ENCODE data around the gene BCL6.

GRCh38 chr3:187686621-187687273 lies 58.5 kb downstream of the BCL6 start:
- TF ChIP-seq, protein P1, sequence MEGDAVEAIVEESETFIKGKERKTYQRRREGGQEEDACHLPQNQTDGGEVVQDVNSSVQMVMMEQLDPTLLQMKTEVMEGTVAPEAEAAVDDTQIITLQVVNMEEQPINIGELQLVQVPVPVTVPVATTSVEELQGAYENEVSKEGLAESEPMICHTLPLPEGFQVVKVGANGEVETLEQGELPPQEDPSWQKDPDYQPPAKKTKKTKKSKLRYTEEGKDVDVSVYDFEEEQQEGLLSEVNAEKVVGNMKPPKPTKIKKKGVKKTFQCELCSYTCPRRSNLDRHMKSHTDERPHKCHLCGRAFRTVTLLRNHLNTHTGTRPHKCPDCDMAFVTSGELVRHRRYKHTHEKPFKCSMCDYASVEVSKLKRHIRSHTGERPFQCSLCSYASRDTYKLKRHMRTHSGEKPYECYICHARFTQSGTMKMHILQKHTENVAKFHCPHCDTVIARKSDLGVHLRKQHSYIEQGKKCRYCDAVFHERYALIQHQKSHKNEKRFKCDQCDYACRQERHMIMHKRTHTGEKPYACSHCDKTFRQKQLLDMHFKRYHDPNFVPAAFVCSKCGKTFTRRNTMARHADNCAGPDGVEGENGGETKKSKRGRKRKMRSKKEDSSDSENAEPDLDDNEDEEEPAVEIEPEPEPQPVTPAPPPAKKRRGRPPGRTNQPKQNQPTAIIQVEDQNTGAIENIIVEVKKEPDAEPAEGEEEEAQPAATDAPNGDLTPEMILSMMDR (conservative IDR thresholded peaks at IDR 0.05; ENCODE audit: low read length) = no peak
- TF ChIP-seq EZH2phosphoT487 (IDR thresholded peaks at IDR 0.05; ENCODE audit: borderline replicate concordance, low read depth, low read length) = no peak

All from OCI-LY7 (cell line).